ENCODE results near the gene ANKRD11.

GRCh38 chr16:89355007-89355406 lies 135.4 kb downstream of the ANKRD11 start:
- TF ChIP-seq TAF1 (IDR thresholded peaks at IDR 0.05; ENCODE audit: low read depth, low read length) (no peak), POLR2AphosphoS5 (IDR thresholded peaks at IDR 0.05; ENCODE audit: low read depth, low read length) (no peak), POLR2A (IDR thresholded peaks at IDR 0.05; ENCODE audit: low read depth, low read length) (no peak), PAX5 (IDR thresholded peaks at IDR 0.05; ENCODE audit: insufficient read depth, low read length, severe bottlenecking) (no peak)
